IPS DF 6.9 (cell line): ENCODE measurements around the gene ATP8A2.
"Not testable (repeated sequence)": the region's sequence is repeated elsewhere in the genome, so short reads cannot be mapped to it uniquely, and the experiment has no call there.

Experiments
- DNase-seq: peaks from one replicate; pipeline ENCODE4 v3.0.0-alpha.2; 2013; ENCODE audit warnings: low read depth, low spot score
- H3K27ac ChIP-seq: one replicate; pipeline ENCODE4 v1.5.1; 2013; ENCODE audit warnings: low read length, control low read depth
- H3K27me3 ChIP-seq: 2 replicates; pipeline ENCODE4 v1.6.1; 2013; ENCODE audit warnings: mild to moderate bottlenecking, low read length; ENCODE audit not compliant: control insufficient read depth, insufficient read depth
- H3K36me3 ChIP-seq: 2 replicates; pipeline ENCODE4 v1.6.1; 2013; ENCODE audit warnings: low read length; ENCODE audit not compliant: control insufficient read depth, insufficient read depth
- H3K4me1 ChIP-seq: 2 replicates; pipeline ENCODE4 v1.6.1; 2013; ENCODE audit warnings: low read length; ENCODE audit not compliant: control insufficient read depth, insufficient read depth
- H3K4me3 ChIP-seq: 2 replicates; pipeline ENCODE4 v1.5.1; 2013; ENCODE audit warnings: mild to moderate bottlenecking, low read length
- H3K9me3 ChIP-seq: 2 replicates; pipeline ENCODE4 v1.6.1; 2013; ENCODE audit warnings: low read length, inconsistent platforms; ENCODE audit not compliant: control insufficient read depth, insufficient read depth
- WGBS: extraction: QIAGEN DNeasy Blood & Tissue Kit; methylation state at CpG from one replicate; pipeline ENCODE4 v1.1.7; 2013; ENCODE audit warnings: mixed read lengths, missing lambda C conversion rate; ENCODE audit not compliant: insufficient read length, insufficient coverage; 5-methylcytosine and 5-hydroxymethylcytosine counted together

ATP8A2 gene

GRCh38 chr13:26062853-26063444 lies 691.2 kb downstream of the ATP8A2 start:
- Histone ChIP-seq H3K4me3 (no peak overlapping the region), H3K9me3 (no peaks in the 10 kb centered on the region), H3K4me1 (no peaks in the 10 kb centered on the region), H3K27ac (no peak overlapping the region), H3K27me3 (no peaks in the 10 kb centered on the region), H3K36me3 (no peaks in the 10 kb centered on the region)
- DNase-seq = no peak
- no CpG with 5 or more reads among the region's 5 CpGs for WGBS

- not testable (repeated sequence) for H3K27ac ChIP-seq, H3K4me3 ChIP-seq, H3K27me3 ChIP-seq, DNase-seq, H3K36me3 ChIP-seq, H3K9me3 ChIP-seq, H3K4me1 ChIP-seq
- WGBS = no CpG with 5 or more reads among the region's 7 CpGs
Measured at GRCh38 chr13:26066492-26066891, 694.7 kb downstream of the ATP8A2 start.

- Histone ChIP-seq H3K27me3 (no peaks in the 10 kb centered on the region), H3K4me3 (no peak overlapping the region), H3K27ac (no peak overlapping the region), H3K9me3 (no peaks in the 10 kb centered on the region), H3K4me1 (no peaks in the 10 kb centered on the region), H3K36me3 (no peaks in the 10 kb centered on the region)
- DNase-seq = no peak
- no CpG with 5 or more reads among the region's 3 CpGs for WGBS
Measured at GRCh38 chr13:26067601-26068000, 695.8 kb downstream of the ATP8A2 start.

DNA sequence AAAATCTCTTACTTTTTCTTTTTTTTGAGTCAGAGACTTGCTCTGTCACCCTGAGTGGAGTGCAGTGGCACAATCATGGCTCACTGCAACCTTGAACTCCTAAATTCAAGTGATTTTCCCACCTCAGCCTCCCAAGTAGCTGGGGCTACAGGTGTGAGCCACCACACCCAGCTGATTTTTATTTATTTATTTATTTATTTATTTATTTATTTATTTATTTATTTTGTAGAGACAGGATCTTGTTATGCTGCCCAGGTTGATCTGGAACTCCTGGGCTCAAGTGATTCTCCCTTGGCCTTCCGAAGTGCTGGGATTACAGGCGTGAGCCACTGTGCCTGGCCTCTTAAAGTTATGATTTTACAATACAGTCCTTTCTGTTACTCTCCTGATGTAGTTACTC lies 696.6 kb downstream of the ATP8A2 start:
- not testable (repeated sequence) for H3K9me3 ChIP-seq, H3K4me3 ChIP-seq, H3K36me3 ChIP-seq, H3K4me1 ChIP-seq, H3K27ac ChIP-seq, H3K27me3 ChIP-seq, DNase-seq
- no CpG with 5 or more reads among the region's 2 CpGs for WGBS

- H3K27me3 ChIP-seq, DNase-seq, H3K9me3 ChIP-seq, H3K36me3 ChIP-seq, H3K27ac ChIP-seq, H3K4me3 ChIP-seq, H3K4me1 ChIP-seq: not testable (repeated sequence)
- no CpG with 5 or more reads among the region's 8 CpGs for WGBS
Measured at GRCh38 chr13:26069642-26070041, 697.9 kb downstream of the ATP8A2 start.

GRCh38 chr13:26071691-26072090 lies 699.9 kb downstream of the ATP8A2 start:
- no peak for DNase-seq
- no peak overlapping the region for H3K4me3 ChIP-seq
- H3K4me1 ChIP-seq = no peaks in the 10 kb centered on the region
- no peak overlapping the region for H3K27ac ChIP-seq
- no CpG with 5 or more reads among the region's 2 CpGs for WGBS
- H3K27me3 ChIP-seq = no peaks in the 10 kb centered on the region
- H3K36me3 ChIP-seq = no peaks in the 10 kb centered on the region
- no peaks in the 10 kb centered on the region for H3K9me3 ChIP-seq

- H3K27ac ChIP-seq, H3K9me3 ChIP-seq, H3K4me3 ChIP-seq, DNase-seq, H3K27me3 ChIP-seq, H3K4me1 ChIP-seq, H3K36me3 ChIP-seq: not testable (repeated sequence)
- no CpG with 5 or more reads among the region's 7 CpGs for WGBS
Measured at GRCh38 chr13:26072335-26072734, 700.6 kb downstream of the ATP8A2 start.

- Histone ChIP-seq H3K4me1 (no peaks in the 10 kb centered on the region), H3K9me3 (no peaks in the 10 kb centered on the region), H3K4me3 (no peak overlapping the region), H3K36me3 (no peaks in the 10 kb centered on the region), H3K27me3 (no peaks in the 10 kb centered on the region), H3K27ac (no peak overlapping the region)
- WGBS = no CpG with 5 or more reads among the region's 16 CpGs
- DNase-seq = no peak
Measured at GRCh38 chr13:26074706-26075105, 702.9 kb downstream of the ATP8A2 start.
